Measurements from ENCODE around the gene GFPT1. TPM values are rescaled to one million over a fixed set of nuclear protein-coding genes. Genes with fewer than 3 reads are reported as not detected.
A peak's percentile ranks its signal among the peaks of the same experiment; 100 is the strongest.

The GFPT1 gene
- total RNA-seq, 6 donors from 2014 or later = 16.1 to 99.0 (median 38.5) TPM

DNA sequence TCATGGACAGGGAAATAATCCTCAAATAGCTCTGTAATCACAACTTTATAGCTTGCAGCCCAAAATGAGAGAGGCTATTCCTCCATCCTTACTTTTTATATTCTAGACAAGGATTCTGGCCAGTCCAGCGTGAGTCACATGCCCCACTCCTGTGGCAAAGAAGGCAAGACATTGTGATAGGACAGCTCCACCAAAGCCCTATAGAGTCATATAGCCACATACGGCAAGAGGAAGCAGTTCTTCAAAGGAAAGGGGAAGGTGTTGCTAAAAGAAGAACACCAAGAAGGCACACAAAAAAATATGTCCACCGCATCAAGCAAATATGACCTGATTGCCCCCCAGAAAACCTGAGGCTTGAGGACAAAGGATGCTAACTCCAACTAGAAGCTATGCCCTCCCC, 3.4 kb upstream of the GFPT1 start:
- no peak overlapping the region for H3K27ac ChIP-seq
- H3K9me3 ChIP-seq = no peaks in the 10 kb centered on the region
- no peaks in the 10 kb centered on the region for H3K27me3 ChIP-seq
- peaks cover 8 to 20% (median 15%) of the 10 kb centered on the region in 4 donors for H3K4me1 ChIP-seq
- DNase-seq (no peak), ATAC-seq (ENCODE audit: low FRiP score in 2 of 2) (no peak)
- 50 to 56% methylated on average over 3 of the region's 3 CpGs for WGBS, 2 donors
- TF ChIP-seq CTCF (IDR thresholded peaks at IDR 0.05) (no peak), POLR2A (IDR thresholded peaks at IDR 0.05) (no peak), EP300 (IDR thresholded peaks at IDR 0.05) (no peak), POLR2AphosphoS5 (IDR thresholded peaks at IDR 0.05) (no peak)
- H3K36me3 ChIP-seq = peaks cover 0 to 7% (median 3%) of the 10 kb centered on the region in 4 donors
- no peak overlapping the region for H3K4me3 ChIP-seq

- no peak overlapping the region for H3K27ac ChIP-seq
- ATAC-seq (ENCODE audit: low FRiP score in 2 of 2) = no peak
- 72 to 86% methylated on average over 3 of the region's 3 CpGs for WGBS, 2 donors
Observed at GRCh38 chr2:69390001-69390400, 3.0 kb upstream of the GFPT1 start.

DNA sequence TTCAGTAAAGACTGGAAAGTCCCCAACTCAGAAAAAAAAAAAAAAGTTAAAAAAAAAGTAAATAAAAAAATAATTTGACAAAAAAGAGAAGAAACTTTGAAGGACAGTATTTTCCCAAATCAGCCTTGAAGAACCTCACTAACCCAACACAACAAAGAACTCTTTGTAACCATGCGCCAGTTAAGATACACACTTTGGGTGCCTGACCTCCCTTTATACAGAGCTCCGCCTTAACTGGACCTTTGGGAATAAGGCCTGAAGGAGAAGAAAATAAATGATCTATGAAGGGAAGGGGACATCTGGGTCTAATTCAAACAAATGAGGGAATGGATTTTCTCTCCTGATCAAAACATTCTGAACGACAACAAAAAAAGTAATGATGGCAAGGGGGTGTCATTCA, 2.2 kb upstream of the GFPT1 start:
- Histone ChIP-seq H3K9me3 (no peaks in the 10 kb centered on the region), H3K27ac (no peak overlapping the region), H3K4me1 (peaks cover 11 to 30% (median 22%) of the 10 kb centered on the region in 4 donors), H3K36me3 (peaks cover 0 to 2% (median under 1%) of the 10 kb centered on the region in 4 donors), H3K4me3 (no peak overlapping the region), H3K27me3 (no peaks in the 10 kb centered on the region)
- TF ChIP-seq EP300 (IDR thresholded peaks at IDR 0.05) (no peak), POLR2A (IDR thresholded peaks at IDR 0.05) (no peak), CTCF (IDR thresholded peaks at IDR 0.05) (no peak), POLR2AphosphoS5 (IDR thresholded peaks at IDR 0.05) (no peak)
- no peak for ATAC-seq (ENCODE audit: low FRiP score in 2 of 2)
- DNase-seq = no peak
- 94 to 95% methylated on average over 3 of the region's 3 CpGs for WGBS, 2 donors

More at GRCh38 chr2:69390001-69390400, 3.0 kb upstream of the GFPT1 start:
- Histone ChIP-seq H3K27me3 (no peaks in the 10 kb centered on the region), H3K4me3 (no peak overlapping the region), H3K36me3 (peaks cover 0 to 7% (median 3%) of the 10 kb centered on the region in 4 donors), H3K4me1 (peaks cover 11 to 25% (median 19%) of the 10 kb centered on the region in 4 donors), H3K9me3 (no peaks in the 10 kb centered on the region)
- TF ChIP-seq POLR2A (IDR thresholded peaks at IDR 0.05) (no peak), CTCF (IDR thresholded peaks at IDR 0.05) (no peak), EP300 (IDR thresholded peaks at IDR 0.05) (no peak), POLR2AphosphoS5 (IDR thresholded peaks at IDR 0.05) (no peak)
- DNase-seq = no peak

DNA sequence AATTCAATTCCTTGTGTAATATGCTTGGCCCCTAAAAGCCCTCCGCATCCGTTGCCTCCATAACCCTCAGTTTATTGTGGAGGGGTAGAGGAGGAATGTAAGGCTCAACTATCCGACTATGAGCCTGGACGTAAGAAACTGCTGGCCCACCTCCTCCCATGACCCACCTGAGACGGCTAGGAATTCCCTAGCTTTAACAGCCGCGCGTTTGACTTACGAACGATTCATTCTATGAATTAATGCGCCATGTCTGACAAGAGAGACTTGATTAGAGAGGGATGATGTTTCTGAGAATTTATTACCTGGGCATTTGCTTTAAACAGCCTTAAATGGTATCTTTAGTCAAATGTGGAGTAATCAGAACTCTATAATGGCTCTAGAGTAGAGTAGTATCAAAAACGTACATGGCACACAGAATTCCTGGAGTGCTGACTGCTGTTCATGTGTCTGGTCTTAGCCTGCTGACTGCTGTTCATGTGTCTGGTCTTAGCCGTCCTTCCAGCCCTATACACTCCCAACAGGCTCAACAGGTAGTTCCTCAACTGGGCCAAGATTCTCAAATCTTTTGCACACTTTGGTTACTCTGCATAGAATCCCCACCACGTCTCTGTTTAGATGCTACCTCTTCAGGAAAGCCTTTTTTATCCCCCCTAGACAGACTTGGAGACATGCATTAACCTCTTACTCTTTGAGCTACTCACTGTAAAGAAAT, 899 bp upstream of the GFPT1 start:
- Histone ChIP-seq H3K9me3 (no peaks in the 10 kb centered on the region), H3K4me1 (peaks cover 11 to 44% (median 26%) of the 10 kb centered on the region in 4 donors), H3K27ac (peak overlapping the region; percentile 84 to 95 (median 91)), H3K36me3 (no peaks in the 10 kb centered on the region), H3K4me3 (peak overlapping the region; percentile 55 to 96 (median 78)), H3K27me3 (no peaks in the 10 kb centered on the region)
- TF ChIP-seq POLR2A (IDR thresholded peaks at IDR 0.05) = no peak
- TF ChIP-seq EP300 (IDR thresholded peaks at IDR 0.05) = no peak
- TF ChIP-seq POLR2AphosphoS5 (IDR thresholded peaks at IDR 0.05) = no peak
- no peak for TF ChIP-seq CTCF (IDR thresholded peaks at IDR 0.05)
- DNase-seq (no peak), ATAC-seq (ENCODE audit: low FRiP score in 2 of 2) (no peak)
- whole genome bisulfite sequencing, 2 donors = 80 to 82% methylated on average over 14 of the region's 14 CpGs

DNA sequence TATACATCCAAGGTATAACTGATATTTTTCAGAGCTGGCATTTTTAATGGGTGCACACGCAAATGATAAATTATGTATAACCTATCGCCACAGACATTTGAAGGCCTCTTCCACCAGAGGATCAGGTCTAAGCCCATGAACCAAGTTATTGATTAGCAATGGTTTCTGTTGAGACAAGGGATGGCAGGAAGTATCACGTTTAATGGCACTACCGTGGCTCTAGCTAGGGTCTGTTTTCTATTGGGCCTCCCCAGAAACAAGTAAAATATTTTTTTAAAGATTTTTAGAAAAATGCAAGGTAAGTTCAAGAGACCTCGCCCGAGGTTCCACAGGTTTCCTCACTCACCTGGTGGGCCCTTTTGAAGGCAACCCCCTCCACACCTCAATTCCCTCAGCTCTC, 667 bp downstream of the GFPT1 start:
- peaks cover 17 to 56% (median 36%) of the 10 kb centered on the region in 4 donors for H3K4me1 ChIP-seq
- H3K9me3 ChIP-seq = no peaks in the 10 kb centered on the region
- peak overlapping the region; percentile 75 to 97 (median 88) for H3K4me3 ChIP-seq
- H3K27me3 ChIP-seq = no peaks in the 10 kb centered on the region
- no peak for DNase-seq
- no peak for TF ChIP-seq POLR2A (IDR thresholded peaks at IDR 0.05)
- no peak for TF ChIP-seq EP300 (IDR thresholded peaks at IDR 0.05)
- TF ChIP-seq POLR2AphosphoS5 (IDR thresholded peaks at IDR 0.05) = no peak
- TF ChIP-seq CTCF (IDR thresholded peaks at IDR 0.05) = no peak
- no peaks in the 10 kb centered on the region for H3K36me3 ChIP-seq
- ATAC-seq (ENCODE audit: low FRiP score in 2 of 2) = no peak
- peak overlapping the region; percentile 84 to 95 (median 91) for H3K27ac ChIP-seq
- WGBS, 2 donors = 10 to 11% methylated on average over 6 of the region's 6 CpGs
